GM19463 (cell line): Measurements from ENCODE around the gene THRB.
"Not testable (repeated sequence)": the region's sequence is repeated elsewhere in the genome, so short reads cannot be mapped to it uniquely, and the experiment has no call there.

Source experiments
- ATAC-seq: cut with Tn5 transposase; IDR thresholded peaks from one replicate; pipeline ENCODE4 v1.9.1; 2021; ENCODE audit warnings: mild to moderate bottlenecking, moderate library complexity; ENCODE audit not compliant: unreplicated experiment

Gene THRB

DNA sequence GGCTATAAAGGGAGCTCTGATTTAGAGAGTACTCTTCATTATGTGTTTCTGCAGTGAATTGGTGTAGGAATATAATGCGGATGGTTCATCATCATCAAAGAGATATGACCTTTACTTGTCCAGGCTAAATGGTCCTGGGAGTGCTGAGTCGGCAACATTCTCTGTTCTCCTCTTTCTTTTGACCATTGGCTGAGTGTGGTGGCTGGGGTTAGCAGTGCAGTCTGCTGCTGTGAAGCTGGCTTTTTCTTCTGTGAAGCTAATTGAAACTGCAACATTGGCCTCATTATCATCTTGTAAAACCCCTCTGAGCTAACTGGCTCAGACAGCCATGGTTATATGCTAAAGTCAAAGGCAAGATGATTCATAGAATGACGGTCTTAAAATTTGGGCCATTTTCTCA, 83.8 kb downstream of the THRB start:
- ATAC-seq = no peak

DNA sequence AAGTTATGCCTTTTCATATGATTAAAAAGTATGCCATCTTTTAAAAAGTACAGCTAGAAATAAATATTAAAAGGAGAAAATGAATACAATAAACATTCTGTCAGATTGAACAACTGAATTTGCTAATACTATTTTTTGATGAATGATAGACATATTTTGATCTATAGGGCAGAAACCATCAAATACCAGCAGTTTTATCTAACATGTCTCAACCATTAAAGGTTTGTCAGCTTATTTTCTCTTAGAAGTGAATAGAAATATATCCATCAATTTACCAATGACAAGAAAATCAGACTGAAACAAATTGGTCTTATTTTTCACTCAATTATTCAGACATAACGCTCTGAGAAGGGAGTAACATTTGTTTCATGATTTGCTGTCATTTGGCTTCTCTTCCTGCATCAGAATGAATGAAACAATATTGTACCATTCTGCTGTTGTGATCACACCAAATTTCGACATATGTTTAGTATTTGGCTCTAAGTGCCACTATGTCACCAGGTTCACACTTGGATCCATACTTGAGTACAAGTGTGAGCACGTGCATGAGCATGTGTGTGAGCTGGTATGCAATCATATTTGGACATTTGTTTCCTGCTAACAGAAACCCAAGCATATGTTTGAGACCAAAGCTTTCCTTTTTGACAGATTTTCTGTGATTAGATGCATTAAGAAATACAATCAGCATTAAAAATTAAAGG, 86.5 kb downstream of the THRB start:
- no peak for ATAC-seq

DNA sequence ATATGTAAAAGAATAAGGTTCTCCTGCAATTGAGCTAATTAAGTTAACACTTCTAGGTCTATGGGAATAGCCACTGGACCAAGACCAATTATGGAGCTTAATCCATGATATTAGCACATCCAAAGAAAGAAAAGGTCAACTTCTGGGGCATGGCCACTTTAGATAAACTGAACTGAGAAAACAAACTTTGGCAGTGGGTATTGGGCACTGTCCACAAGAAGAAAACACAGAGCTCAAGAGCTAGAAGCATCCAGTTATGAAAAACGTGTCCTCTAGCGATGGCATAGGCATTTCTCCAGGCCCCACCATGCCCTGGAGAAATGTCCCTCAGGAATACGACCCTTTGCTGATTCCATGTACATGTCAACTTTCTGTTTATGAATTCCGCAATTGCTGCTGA, 87.8 kb downstream of the THRB start:
- ATAC-seq = no peak

DNA sequence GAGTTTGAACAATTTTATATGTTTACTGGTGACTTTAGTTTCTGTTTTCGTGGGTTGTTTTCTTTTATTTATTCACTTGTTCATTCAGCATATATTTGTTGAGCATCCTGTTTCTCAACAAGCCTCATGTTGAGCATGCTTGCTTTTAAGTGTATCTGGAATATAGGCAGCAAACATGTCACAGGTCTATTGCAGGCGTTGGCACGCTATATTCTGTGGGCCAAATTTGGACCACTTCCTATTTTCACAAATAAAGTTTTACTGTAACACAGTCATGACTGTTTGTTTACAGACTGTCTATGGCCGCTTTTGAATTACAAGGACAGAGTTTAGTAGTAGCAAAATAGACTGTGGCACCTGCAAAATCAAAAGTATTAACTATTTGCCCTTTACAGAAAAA, 89.6 kb downstream of the THRB start:
- ATAC-seq = no peak

DNA sequence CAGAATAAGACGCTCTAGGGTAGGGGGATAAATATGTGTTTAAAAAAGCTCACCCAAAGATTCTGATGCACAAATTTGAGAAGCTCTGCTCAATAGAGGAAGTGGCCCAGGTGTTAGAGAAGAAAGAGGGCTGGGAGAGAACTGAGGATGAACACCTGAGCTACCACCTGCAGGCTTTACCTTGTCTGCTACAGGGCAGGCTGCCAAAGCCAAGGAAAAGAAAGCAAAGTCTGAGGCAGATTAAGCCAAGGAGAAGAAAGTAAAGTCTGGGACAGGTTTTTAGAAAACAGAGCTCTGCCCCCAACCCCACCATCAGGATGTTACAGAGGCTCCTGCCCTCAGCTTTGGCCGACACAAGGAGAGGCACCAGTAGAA, 92.9 kb downstream of the THRB start:
- no peak for ATAC-seq

DNA sequence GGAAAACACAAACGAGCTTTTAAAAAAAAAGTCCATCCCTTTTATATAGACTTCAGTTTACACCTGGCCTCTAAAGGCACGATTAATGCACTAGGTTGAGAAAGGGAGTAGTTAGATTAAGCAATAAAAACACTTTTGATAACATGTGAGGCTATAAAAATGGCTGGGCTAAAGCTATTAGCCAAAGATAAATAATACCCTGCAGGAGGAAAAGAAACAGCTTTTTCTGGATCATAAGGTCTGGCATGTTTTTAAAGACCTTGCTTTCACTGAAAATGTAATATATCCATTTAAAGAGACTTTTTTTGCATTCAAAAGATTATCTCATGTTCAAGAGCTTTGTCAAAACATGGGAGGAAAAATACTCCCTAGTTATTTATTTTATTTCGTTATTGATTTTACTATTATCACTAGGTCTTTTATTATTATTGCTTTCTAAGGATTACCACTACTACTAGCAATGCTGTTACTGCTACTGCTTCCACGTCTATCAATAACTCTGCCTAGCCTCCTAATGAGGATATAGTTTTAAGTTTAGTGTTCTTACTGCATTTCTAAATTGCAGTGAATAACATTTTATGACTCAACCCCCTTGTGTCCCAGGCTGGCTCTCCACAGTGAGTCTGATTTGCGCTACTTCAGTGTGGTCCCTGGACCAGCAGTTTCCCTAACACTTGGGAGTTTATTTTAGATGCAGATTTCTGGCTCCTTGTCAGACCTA, 93.4 kb downstream of the THRB start:
- no peak for ATAC-seq

DNA sequence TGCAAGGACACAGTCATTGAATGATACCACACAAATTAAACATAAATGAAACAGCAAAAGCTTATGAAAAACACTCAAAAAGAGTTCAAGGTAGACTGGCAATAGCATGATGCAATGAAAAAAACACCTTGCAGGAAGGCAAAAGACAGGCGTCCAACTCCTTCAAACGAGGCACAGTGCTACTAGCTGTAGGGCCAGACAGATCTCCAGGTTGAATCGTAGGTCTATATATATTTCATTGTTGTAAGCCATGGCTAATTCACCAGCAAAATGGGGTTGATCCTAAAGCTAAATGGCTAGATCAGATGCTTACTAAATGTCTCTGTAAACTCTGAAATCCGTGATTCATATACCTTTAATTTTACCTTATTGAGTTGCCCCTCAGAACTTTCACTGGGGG, 94.2 kb downstream of the THRB start:
- no peak for ATAC-seq

DNA sequence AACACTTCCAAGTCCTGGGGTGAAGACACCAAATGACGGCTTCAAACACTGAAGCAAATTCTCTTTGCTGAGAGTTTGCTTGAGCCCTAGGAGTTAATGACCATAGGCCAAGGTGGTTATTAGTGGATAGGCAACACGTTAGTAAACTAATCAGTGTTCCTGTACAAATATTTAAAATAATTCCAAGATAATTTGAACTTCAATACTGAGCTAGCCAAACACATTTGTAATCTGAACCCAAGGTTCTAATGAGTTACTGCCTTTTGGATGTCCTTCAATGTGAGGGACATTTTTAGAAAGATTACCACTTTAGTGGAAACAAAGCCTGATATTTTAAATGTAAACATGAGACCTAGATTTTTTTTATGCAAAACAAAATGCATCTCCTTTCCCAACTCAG, 94.6 kb downstream of the THRB start:
- ATAC-seq = no peak

DNA sequence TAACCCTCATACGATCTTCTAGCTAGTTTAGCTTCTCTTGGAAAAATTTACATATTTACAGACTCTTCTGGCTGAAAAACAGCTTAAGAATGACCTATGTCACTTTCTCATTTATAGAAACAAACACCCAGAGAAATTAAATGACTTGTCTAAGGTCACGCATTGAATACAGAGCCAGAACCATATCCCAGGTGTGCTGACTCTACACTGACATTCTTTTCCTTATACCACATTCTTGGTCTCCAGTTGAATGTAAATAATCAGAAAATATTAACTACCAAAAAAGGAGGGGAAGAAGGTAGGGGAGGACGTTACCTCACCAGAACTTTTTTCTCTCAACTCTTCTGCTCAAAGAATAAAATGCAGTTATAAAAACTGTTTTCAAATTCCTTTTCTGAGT, 95.0 kb downstream of the THRB start:
- no peak for ATAC-seq

DNA sequence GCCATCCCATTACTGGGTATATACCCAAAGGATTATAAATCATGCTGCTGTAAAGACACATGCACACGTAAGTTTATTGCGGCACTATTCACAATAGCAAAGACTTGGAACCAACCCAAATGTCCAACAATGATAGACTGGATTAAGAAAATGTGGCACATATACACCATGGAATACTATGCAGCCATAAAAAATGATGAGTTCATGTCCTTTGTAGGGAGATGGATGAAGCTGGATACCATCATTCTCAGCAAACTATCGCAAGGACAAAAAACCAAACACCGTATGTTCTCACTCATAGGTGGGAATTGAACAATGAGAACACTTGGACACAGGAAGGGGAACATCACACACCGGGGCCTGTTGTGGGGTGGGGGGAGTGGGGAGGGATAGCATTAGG, 95.9 kb downstream of the THRB start:
- ATAC-seq = not testable (repeated sequence)

DNA sequence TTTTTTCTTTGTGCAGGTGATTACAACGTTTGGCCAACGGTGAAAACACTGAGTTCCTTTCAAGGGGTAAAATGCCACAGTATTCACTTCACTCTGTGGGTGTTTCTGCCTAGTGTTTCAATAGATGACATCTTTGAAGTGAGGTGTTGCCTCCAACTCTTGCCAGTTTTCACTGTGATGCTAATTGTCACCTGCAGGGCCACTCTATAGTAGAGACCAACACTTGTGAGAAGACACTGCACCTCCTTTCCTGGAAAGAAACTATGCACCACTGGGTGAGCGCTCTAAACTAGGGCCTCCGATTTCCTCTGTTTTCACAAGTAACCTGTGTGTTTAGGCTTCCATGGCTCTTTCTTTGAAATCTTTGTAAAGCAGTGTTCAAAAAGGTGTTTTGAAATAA, 98.3 kb downstream of the THRB start:
- ATAC-seq = no peak

DNA sequence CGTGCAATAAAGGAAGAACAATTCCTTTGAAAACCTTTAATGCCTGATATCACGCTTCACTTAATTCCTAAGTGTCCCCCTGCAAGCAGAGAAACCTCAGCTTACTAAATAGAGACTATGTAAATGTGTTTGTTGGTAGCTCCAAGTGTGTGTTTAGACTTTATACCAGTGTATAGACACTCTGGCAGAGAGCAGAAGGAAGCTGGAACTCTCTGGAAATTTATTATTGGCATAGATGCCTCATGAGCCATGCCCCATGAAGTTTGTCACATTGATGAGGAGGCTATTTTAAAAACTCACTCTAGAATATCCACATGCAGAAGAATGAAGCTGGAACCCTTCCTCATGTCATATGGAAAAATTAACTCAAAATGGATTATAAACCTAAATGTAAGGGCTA, 99.9 kb downstream of the THRB start:
- ATAC-seq = no peak

DNA sequence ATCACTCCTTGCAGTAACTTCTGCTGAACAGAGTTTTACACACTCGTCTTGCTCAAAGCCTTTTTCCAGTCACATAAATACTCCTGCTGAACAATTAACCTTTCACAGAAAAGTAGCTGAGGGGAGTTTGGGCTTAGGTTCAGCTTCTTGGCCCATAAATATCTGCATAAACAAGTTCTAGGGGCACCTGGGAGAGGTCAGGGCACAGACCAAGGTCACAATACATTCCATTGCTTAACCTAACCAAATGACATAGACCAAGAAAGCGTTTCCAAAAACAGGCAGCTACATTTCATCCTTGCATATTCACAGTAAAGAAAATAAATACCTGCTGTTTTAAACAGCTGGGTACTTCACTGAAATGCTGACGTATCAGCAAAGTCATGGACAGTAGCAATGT, 101.3 kb downstream of the THRB start:
- no peak for ATAC-seq

DNA sequence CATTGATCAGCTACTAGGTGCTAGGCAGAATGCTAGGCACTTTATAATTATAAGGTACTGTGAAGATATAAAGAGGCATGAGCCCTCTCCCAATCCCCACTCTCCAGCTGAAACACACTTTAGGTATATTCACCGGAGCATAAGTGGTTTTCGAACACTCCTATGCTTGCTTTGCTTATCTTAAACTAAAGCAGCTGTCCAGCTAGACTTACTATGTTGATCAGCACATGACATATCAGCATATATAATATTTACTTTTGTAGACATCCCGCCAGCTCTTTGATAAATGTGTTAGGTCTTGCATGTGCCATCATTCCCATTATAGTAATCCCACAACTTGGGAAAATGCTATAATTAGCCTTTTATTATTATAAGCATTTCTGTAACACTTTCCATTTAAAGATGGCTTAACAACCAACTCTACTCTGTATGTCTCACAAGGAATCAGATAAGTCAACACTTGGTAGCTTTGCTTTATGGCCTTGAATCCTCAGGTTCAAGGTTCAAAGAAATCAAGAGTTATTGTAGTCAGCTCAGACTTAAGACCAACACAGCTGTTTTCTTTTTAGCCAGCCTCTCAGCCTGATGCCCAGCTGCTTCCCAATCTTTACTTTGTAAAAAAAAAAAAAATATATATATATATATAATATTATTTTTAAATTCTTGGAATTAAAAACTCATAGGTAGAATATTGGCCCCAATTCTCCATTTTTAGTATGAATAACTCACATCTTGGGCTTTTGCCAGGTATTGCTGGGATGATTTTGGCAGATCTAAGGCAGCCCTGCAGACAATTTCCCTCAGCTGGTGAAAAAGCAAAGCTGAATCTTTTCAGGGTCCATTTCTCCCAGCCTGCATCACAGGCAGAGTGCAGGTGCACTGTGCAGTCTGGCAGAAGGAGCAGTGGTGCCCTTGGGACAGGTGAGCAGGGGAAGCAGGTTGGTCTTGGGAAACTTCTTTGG, 104.2 kb downstream of the THRB start:
- ATAC-seq = no peak

DNA sequence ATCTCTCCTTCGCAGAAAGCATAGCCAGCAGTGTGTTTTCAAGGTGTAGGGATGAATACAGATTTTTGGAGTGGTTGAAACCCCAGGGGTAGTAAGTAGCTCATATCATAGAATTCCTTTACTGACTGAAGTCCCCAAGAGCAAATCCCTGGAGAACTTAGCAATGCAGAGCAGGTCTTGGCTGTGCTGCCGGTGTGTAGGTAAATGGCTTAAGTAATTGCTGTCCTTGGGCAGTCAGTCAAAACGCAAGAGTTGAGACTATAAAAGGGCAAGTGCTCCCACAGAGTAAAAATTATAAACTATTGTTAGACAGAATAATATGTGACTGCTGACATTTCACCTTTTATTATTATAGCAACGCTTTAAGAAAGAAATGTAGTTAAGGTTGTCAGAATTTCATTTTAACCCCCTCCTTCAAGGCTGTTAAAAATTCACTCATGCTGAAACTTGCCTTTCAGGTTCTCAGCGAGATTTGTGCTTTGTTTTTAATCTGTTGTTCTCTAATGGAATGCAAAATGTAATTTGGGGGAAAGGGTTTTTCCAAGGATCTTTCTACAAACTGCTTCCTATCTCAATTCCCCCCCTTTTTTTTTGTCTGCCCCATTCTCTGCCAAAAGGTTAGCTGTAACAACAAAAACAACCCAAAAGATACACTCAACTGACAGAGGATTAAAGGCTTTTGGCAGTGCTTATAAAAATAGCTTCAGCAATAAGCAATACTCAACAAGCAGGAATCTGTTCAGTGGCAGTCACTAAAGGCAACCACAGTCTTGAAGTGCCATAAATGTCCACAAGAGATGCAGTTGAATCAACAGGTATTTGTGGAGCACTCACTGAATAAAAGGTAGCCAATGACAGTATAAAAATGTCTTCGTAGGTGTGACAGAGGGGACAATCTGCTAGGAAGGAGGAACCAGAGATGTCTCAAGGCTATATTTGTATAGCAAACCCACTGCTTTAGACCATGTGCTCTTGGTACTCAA, 105.3 kb downstream of the THRB start:
- no peak for ATAC-seq

DNA sequence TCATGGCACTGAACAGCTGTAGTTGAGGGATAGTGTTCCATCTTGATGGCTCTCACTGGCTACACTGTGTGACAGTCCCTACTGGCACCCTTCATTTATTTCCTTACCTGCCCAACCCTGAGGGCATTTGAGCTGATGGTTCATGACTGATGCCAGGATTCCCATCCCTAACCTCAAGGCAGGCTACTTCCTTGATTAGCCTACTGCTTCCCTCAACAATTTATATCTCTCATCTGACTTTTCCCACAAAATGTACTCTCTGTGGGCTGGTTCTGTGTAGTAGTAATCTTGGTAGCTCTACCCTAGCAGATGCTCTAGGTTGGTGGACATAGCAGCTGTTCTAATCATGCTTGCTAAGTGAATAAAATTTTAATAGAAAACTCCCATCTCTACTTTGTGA, 106.0 kb downstream of the THRB start:
- no peak for ATAC-seq

DNA sequence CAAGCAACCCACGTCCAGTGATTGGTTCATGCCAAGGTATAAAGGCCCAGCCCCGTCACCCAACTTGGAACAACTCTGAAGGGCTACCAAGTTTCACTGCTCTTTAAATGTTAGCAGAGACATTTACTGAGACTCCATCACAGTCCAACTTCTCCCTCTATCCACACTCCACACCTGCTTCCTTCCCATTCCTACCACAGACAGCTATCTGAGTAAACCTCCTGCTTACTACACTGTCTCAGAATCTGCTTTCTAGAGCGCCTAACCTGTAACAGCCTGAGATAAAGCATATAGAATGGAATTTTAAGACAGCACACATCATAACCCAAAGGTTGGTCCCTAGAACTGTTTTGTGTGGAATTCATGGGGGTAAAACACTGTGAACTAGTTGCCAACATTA, 106.5 kb downstream of the THRB start:
- no peak for ATAC-seq

DNA sequence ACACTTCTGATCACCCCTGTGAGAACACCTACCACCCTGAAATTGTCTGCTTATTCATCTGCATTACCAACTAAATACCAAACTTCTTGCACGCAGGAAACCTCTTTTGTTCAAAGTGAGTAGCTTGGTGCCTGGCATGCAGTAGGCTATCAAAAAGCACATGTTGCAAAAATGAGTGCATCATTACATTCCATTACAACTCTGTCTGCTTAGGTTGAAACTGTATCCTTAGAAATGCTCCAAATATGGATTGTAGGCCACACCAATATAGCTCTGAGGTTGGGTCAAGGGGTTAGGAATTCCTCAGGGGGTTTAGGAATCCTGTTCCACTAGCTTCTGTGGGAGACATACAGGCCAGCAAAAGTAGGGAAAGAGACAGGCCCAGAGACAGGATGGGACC, 107.2 kb downstream of the THRB start:
- no peak for ATAC-seq

DNA sequence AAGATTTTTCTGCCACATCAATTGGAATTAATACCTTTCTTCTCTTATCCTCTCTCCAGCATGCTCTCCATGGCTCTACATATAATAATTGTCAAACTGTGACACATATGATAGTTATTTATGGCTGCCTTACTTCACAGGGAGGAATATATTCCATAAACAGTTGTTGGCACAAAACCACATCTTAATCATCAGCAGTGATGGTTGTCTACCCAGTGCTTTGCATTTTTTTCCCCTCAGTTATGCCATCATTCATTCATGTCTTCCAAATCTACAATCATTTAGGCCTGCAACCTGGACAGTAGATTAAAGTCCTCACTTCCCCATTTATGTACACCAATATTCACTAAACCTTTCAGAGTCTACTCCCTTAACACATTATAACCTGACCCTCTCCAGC, 107.7 kb downstream of the THRB start:
- no peak for ATAC-seq

DNA sequence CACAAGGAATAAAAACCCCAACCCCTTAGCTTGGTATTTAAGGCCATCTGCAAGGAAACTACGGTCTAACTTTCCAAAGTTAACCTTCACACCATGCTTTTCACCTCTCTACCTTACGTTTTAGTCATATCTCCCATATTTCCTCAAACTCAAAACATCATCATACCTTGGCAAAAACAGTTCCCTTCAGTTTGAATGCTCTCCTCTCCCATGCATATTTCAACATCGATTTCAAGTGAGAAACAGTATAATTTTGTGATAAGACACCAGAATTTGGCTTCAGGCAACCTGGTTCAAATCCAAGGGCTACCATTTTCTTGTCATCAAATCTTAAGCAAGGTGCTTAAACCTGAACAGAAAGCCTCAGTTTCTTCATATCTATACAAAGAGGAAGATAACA, 108.2 kb downstream of the THRB start:
- ATAC-seq = no peak
